Left kidney (tissue), 2 donors: ENCODE measurements around the gene SLC39A12. TPM values are rescaled to one million over a fixed set of nuclear protein-coding genes. Genes with fewer than 3 reads are reported as not detected.
A peak's percentile ranks its signal among the peaks of the same experiment; 100 is the strongest.

ENCODE experiments used
- DNase-seq: peaks from one replicate; pipeline ENCODE4 v3.0.0-alpha.2; 2013
- polyA plus RNA-seq: library from polyadenylated mRNA; unstranded; fragments of 120-200 nt; gene quantifications from one replicate; pipeline ENCODE4 v1.2.1, GENCODE V29; 2013; ENCODE audit not compliant: insufficient read length

SLC39A12 gene
- polyA plus RNA-seq, 1 donor: not detected

DNA sequence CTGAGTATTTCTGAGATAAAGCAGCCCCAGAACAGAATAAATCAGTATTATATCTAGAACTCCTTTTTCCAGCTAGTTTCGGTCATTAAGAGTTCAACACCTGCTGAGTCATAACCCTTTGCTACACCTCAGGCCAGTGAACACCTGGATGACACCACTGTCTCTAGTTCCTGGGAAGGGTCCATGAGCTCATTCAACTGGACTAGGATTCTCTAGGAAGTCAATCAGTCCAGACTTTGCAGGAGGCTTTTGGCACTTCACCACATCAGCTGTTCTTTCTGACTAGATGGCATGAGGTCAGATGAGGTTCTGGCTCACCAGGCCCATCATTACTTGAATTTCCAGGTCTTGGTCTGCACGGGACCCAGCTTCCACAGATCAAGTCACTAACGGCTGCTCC, 11.7 kb downstream of the SLC39A12 start:
- DNase-seq: no peak

GRCh38 chr10:17965649-17966235, 14.0 kb downstream of the SLC39A12 start:
- no peak for DNase-seq

GRCh38 chr10:17974505-17974904, 22.8 kb downstream of the SLC39A12 start:
- no peak for DNase-seq

DNA sequence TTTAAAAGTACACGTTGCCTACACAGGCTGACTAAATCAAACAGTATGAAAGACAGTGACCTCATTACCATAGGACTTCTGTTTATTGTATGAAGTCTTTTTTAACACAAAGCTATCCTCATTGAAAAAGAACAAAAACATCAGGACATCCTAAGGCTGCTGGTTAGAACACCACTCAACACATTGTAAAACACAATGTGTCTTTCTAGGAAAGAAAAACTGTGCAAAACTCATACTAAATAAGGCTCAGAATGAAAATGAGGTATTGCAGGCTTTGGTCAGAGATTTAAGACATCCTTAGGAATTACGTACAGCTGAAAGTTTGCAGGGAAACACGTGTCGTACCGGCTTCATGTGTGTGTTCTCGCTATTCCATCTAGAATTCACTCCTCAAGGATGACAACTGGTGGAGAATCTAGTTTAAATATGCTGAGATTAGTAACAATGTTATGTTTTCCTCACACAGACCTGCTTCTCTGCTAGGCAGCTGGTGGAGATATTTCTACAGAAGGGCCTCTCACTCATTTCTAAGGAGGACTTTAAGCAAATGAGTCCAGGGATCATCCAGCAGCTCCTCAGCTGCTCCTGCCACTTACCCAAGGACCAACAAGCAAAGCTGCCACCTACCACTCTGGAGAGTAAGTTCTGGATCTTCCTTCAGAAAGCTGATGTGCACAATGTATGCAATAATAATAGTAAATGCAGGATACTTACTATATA, 29.3 kb downstream of the SLC39A12 start:
- DNase-seq: no peak

DNA sequence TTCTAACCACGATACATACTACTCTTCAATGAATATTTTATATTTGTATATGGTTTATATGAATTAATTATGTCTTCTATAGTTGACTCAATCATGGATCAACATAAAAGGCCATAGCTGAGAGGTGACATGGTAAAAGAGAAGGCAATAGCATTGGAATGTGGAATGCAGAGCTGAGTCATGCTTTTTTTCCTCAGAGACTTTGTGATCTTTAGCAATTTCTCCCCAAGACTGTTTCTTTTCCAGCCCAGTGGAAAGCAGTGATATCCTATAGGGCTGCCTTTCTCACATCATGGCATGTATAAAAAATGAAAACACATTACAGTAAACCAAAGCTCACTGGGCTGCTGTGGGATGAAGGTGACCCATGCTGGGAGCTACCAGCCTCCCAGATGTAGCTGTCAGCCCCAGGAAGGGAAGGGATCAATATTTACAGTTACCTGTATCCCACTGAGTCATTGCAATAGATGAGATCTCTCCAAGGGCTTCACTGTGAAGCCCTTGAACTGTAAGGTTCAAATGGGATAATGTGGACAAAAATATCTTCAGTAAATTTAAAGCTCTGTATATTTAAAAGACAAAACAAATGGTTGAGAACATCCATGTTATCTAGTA, 30.2 kb downstream of the SLC39A12 start:
- DNase-seq: no peak

DNA sequence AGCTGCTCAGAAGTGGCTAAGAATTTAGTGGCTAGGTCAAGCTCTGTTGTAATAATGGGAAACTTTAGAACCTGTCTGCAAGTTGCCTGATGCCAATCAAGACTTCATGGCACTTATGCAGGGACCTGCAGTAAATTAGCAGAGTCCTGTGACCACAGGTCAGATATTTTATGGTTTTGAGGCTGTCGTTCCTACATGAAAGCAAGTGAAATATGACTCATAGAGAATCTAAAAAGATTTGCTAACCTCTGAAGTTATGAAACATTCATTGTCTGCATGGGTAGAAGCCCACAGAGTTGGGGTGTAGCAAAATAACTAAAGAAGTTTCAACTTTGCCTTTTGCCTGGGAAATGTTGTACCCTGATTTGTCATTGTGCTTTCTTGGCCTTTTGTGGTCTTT, 32.3 kb downstream of the SLC39A12 start:
- no peak for DNase-seq

DNA sequence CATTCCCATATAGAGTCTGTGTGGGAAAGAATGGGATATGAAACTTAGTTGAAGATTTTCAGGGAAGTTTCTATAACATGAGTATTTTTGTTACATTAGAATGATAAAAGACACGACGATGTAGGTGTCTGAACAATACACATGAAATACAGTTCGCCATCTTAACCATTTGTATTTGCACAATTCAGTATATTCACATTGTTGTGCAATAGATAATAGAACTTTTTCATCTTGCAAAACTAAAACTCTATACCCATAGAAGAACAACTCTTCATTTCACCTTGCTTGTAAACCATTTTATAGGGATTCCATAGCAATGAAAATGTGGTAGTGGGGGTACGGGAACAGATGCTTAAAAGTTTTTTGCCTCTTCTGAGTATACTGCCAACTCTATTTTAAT, 32.8 kb downstream of the SLC39A12 start:
- no peak for DNase-seq

- DNase-seq: no peak
Observed at GRCh38 chr10:17989908-17990767, 38.4 kb downstream of the SLC39A12 start.

- no peak for DNase-seq
Observed at GRCh38 chr10:17992266-17992665, 40.5 kb downstream of the SLC39A12 start.

DNA sequence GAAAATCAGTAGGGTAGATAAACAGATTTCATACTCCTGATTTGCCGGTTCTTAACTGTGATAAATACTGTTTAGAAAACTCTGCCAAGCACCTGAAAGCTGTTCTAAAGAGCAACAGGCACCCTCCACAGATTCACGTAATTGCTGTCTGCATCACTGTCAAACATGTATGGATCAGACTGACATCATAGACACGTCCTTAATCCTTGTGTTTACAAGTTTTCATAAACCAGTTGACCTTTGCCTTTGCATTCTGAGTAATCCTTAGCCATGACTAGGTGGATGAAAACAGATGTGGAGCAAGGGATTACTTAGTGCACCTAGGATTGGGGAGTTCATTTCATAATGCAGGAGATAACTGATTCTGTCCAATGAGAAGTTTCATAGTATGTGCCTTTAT, 41.6 kb downstream of the SLC39A12 start:
- DNase-seq: no peak

GRCh38 chr10:18000601-18001000, 48.9 kb downstream of the SLC39A12 start:
- DNase-seq: no peak

DNA sequence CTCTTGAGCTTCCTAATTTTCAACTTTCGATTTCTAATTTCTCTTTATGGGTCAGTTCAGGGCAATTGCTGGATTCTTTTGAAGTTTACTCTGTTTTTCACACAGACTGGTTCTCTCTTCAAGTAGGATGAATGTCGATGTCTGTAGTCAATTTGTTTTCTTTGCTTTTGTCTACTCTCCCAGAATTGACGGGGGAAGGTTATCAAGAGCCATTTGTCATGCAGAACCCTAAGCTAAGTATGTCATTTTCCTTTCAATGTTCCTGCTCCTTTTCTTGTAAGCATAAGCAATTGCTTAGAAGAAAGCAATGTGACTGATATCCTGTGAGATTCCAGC, 53.7 kb downstream of the SLC39A12 start:
- no peak for DNase-seq

DNA sequence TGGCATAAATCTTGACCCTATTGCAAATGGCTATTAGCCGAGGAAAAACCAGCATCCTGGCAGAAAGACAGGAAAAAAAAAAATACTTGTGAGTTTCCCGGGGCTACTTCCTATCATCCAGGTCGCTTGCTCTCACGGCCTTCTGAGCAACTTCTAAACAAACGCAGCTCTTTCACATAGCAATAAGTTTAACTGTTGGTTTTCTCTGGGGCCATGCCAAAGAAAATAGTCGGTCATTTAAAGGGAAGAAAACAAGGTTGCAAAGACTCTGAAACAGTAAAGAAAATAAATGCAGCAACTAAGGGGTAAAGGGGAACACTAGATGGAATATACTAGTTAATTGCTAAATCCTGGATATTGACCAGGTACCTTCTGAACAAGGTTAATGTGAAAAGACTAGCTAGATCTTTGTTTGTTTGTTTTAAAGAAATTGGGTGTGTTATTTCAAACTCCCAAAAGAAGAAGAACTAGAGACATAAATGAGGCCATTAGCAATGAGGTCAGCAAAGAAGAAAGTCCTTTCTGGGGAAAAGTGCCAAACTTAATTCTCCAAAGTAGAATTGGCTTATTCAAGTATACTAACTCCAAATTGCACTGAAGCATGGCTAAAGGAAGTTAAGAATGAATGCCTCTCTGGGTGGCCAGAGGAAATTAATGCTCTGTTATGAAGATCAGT, 54.2 kb downstream of the SLC39A12 start:
- peak; percentile 66 for DNase-seq

DNA sequence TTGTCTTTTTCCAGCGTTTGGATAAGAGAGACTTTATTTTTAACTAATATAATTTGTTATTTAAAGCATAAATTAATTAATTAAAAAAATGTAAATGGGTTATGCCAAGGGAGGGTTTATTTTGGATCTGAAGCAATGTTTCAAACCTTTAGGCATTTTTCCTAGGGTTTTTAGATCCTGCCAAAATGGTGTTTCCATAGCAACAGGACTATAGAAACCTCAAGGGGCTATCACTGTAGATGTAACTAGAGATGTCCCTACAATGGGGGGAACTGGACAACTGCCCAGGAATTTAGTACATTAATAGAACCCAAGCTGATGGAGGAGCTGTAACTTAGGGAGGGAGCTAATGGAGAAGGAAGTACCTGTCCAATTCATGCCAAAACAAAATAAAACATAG, 57.3 kb downstream of the SLC39A12 start:
- no peak for DNase-seq

GRCh38 chr10:18010050-18010449, 58.3 kb downstream of the SLC39A12 start:
- no peak for DNase-seq

GRCh38 chr10:18020523-18020922, 68.8 kb downstream of the SLC39A12 start:
- no peak for DNase-seq

DNA sequence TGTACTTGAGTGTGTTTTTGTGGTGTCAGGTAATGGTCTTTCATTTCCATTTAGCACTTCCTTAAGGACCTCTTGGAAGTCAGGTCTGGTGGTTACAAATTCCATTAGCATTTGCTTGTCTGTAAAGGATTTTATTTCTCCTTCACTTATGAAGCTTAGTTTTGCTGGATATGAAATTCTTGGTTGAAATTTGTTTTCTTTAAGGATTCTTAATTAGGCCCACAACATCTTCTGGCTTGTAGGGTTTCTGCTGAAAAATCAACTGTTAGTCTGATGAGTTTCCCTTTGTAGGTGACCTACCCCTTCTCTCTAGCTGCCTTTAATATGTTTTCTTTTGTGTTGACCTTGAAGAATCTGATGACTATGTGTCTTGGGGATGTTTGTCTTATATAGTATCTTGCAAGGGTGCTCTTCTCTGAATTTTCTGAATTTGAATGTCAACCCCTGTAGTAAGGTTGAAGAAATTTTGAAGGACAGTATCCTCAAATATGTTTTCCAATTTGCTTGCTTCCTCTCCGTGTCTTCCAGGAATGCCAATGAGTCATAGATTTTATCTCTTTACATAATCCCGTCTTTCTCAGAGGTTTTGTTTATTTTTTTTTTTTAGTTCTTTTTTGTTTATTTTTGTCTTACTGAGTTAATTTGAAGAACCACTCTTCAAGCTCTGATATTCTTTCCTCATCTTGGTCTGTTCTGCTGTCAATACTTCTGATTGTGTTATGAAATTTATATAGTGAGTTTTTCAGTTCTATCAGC, 70.2 kb downstream of the SLC39A12 start:
- DNase-seq: no peak

DNA sequence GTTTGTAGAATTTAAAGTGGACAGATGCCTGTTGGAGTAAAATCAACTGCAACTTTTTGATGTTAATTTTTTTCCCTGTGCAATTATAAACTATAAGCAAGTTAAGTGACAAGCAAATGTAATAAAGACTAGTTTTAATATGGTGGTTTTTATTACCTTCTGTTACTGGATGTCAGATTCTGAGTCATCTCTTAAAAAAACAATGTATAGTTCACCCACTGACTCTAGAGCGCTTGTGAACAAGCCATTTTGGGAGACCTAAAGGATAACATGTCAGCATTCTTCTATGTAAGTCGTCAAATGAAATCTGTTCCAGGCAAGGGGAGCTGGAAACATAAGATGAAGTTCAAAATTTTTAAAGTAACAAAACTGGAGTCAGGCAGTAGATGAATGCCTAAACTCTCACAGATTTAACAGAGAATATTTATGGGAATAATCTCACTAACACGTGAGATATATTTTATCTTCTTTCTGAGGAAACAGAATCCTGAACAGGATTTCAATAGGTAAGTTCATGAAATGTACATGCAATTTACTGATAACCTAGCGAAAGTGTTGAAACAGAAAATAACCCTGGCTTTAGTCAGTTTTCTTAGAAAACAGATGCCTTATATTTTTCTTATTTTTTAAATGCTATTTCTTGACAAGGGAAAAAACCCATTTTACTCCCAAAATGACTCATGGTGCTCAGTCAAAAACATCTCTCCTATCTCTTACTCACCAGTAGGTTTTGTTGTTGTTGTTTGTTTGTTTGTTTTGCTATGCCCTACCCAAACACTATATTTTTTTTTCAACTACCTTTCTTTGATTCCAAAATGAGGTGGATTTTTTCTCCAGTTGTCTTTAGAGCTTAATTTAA, 91.7 kb downstream of the SLC39A12 start:
- DNase-seq: no peak

DNA sequence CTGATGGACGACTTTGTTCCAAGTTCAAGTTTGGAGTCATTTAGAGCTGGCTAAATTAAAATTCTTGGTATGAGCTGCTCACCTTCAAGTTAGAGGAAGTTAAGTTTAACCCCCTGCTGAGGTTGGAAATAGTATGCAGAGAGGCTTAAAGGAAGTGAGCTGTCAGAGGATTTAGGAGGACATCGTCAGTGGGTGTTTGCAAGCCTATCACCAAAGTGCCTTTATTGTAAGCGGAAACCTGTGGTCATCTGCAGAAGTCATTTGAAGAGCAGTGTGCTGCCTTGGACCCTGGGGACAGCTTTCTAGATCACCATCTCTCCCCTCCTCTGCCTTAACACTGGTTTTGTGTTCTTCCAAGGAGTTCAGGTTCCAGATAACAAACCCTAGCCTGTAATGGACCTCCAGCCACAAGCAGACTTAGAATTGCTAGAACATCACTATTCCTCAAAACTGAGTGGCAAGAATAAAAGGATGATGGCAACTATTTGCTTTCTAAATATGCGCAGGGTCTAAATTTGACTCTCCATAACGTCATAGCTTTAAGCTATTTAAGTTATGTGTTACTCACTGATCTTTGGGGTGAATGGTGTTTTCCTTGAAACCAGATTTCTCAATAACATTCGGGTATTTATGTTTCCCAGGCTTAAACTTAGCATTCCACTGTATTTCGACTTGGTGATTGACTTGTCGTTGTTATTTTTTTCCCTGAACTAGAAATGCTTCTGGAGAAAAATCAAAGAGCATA, 93.4 kb downstream of the SLC39A12 start:
- DNase-seq: no peak

DNA sequence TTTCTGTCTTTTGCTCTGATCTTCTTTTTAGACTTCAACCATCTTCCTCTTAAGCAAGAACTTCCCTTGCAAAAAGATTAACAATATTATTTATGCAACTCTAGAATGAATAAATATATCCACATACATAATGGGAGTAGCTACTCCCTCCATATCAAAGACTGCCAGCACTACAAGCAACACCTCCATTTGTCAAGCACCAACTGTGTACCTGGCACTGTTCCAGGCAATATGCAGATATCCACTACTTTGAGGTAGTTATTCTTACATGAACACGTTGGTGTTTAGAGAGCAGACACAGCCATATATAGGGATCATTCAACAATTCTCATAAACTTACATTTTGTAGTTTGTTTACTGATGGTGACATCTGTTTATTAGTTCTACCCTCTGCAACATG, 104.9 kb downstream of the SLC39A12 start:
- no peak for DNase-seq
